ENCODE results near the gene CPNE9. TPM values are rescaled to one million over a fixed set of nuclear protein-coding genes. Genes with fewer than 3 reads are reported as not detected.

The CPNE9 gene
- polyA plus RNA-seq, 1 experiment: not detected

DNA sequence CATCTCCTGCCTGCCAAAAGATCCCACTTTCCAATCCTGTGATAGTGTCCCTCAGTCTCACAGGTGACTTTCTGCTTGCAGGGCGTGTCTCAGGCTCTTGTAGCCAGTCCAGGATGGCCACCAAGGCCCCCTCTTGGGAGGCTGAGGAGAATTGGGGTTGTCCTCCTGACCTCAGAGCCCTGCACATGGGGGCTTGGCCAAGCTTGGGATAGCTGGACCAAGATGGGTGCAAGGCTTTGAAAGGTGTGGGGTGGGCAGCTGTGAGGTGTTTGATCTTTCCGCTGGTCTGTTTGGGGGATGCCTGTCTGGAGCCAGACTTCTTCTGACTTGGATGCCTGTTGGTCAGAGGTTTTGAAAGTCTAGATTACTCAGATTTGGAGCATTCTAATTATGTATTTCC lies 12.0 kb upstream of the CPNE9 start:
- ChIA-PET CTCF (no interaction called here), POLR2A (no interaction called here)
- no peak overlapping the region for H3K4me3 ChIP-seq (ENCODE audit: low read depth, low read length)
- H3K27ac ChIP-seq (ENCODE audit: low read depth, low read length): no peak overlapping the region
- DNase-seq (ENCODE audit: low read depth, low spot score): no peak
- TF ChIP-seq, protein P1, sequence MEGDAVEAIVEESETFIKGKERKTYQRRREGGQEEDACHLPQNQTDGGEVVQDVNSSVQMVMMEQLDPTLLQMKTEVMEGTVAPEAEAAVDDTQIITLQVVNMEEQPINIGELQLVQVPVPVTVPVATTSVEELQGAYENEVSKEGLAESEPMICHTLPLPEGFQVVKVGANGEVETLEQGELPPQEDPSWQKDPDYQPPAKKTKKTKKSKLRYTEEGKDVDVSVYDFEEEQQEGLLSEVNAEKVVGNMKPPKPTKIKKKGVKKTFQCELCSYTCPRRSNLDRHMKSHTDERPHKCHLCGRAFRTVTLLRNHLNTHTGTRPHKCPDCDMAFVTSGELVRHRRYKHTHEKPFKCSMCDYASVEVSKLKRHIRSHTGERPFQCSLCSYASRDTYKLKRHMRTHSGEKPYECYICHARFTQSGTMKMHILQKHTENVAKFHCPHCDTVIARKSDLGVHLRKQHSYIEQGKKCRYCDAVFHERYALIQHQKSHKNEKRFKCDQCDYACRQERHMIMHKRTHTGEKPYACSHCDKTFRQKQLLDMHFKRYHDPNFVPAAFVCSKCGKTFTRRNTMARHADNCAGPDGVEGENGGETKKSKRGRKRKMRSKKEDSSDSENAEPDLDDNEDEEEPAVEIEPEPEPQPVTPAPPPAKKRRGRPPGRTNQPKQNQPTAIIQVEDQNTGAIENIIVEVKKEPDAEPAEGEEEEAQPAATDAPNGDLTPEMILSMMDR (IDR thresholded peaks at IDR 0.05; ENCODE audit: low read depth, low read length): no peak
- no peaks in the 10 kb centered on the region for H3K27me3 ChIP-seq (ENCODE audit: control insufficient read depth, insufficient read depth, low read length)
- no peaks in the 10 kb centered on the region; the same call in 1 of the 2 replicates for H3K9me3 ChIP-seq (ENCODE audit: control insufficient read depth, insufficient read depth, low read length)

DNA sequence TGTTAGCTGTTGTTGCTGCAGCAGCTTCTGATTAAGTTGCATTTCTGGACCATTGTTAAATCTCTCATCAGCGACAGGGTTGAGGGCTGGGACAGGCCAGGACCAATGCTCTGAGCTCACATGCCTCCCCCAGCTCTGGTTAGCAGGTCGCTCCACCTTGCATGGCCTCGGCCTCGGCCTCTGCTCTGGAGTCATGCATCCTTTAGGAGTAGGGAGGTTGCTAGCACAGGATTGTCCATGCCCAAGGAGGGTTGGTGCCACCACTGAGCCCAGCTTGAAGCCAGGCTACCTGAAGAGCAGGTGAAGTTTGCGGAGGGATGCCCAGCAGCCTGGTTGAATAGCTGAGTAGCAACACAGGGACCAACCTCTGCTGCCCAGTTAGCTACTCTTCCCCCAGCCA lies 11.2 kb upstream of the CPNE9 start:
- TF ChIP-seq, protein P1 (IDR thresholded peaks at IDR 0.05; ENCODE audit: low read depth, low read length): no peak
- no peak overlapping the region for H3K27ac ChIP-seq (ENCODE audit: low read depth, low read length)
- CTCF ChIA-PET: no interaction called here
- no peak overlapping the region for H3K4me3 ChIP-seq (ENCODE audit: low read depth, low read length)
- H3K9me3 ChIP-seq (ENCODE audit: control insufficient read depth, insufficient read depth, low read length): no peaks in the 10 kb centered on the region; the same call in 1 of the 2 replicates
- POLR2A ChIA-PET: no interaction called here
- DNase-seq (ENCODE audit: low read depth, low spot score): no peak
- H3K27me3 ChIP-seq (ENCODE audit: control insufficient read depth, insufficient read depth, low read length): no peaks in the 10 kb centered on the region

DNA sequence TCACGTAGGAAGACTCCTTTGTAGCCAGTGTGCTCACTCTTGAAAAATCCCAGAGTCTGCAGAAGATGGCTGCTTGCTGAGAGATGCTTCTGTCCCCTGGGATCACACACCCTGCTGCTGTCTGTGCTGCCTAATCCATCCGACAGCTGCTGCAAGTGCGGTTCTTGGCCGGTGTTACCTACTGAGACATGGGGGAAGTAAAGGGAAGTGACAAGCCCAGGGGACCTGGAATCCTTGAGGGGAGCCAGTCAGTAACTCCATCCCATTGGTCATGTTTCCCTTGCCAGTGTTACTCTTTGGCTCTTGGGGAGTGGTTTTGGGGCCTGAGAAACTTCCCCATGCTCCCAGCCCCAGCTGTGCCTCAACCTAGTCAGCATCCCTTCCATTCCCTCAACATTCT lies 8.3 kb upstream of the CPNE9 start:
- Histone ChIP-seq H3K27ac (ENCODE audit: low read depth, low read length) (no peak overlapping the region), H3K9me3 (ENCODE audit: control insufficient read depth, insufficient read depth, low read length) (no peaks in the 10 kb centered on the region; the same call in 1 of the 2 replicates), H3K4me3 (ENCODE audit: low read depth, low read length) (no peak overlapping the region), H3K27me3 (ENCODE audit: control insufficient read depth, insufficient read depth, low read length) (no peaks in the 10 kb centered on the region)
- TF ChIP-seq, protein P1 (IDR thresholded peaks at IDR 0.05; ENCODE audit: low read depth, low read length): no peak
- POLR2A ChIA-PET: interaction anchor here (0.8 kb wide), 1 partner anchor 35 kb away, joined by 3 read pairs; no protein-coding TSS in a partner anchor
- CTCF ChIA-PET: no interaction called here
- DNase-seq (ENCODE audit: low read depth, low spot score): no peak

DNA sequence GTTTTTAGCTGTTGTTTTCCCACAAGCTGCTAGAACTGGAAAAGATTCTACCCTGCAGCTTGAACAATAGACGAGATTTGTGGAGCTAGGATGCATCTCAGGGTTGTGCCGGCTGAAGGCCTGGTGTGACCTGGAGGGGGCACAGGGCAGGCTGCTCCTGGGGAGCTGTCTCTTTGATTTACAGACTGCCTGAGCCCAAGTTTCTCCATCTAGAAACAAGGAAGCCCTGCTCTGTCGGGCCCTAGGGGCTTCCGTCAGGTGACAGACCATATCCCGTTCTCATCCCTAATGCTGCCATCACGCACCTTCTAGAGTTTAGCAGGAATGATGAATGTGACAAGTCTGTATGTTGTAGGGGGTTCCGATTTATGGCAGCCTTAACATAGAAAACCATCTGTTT lies 7.9 kb upstream of the CPNE9 start:
- POLR2A ChIA-PET: no interaction called here
- no peak for DNase-seq (ENCODE audit: low read depth, low spot score)
- Histone ChIP-seq H3K27me3 (ENCODE audit: control insufficient read depth, insufficient read depth, low read length) (no peaks in the 10 kb centered on the region), H3K27ac (ENCODE audit: low read depth, low read length) (no peak overlapping the region), H3K9me3 (ENCODE audit: control insufficient read depth, insufficient read depth, low read length) (no peaks in the 10 kb centered on the region; the same call in 1 of the 2 replicates), H3K4me3 (ENCODE audit: low read depth, low read length) (no peak overlapping the region)
- TF ChIP-seq, protein P1 (IDR thresholded peaks at IDR 0.05; ENCODE audit: low read depth, low read length): no peak
- CTCF ChIA-PET: no interaction called here

DNA sequence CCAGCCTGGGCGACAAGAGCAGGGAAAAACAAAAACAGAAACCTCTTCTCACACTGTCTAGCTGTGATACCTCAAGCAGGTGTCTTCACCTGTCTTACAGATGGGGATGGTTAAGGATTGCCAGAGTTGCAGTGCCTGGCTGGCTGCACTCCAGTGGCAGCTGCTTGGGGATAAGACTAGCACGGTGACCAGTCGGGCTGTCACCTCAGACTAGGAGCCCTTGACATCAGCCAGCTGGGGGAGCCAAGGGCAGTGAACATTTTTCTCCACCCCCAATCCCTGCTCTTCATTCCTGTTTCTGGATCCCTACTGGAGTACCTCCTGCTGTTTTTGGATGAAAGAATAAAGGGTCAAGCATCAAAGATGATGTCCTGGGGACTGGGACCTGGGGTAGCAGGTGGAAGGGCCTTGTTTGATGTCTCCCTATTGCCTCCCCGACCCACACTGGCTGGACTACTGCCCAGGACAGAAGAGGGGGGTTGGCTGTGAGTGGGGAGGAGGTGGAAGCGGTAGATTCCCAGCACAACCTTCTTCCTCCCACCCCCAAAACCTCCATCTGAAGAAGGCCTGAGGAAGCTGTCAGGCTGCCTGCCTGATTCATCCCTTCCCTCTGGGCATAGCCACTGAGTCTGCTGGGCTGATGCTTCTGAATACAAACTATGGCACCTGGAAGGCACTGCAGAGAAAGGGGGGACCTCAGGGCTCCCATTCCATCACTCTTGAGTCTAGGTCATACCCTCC lies 7.0 kb upstream of the CPNE9 start:
- CTCF ChIA-PET: no interaction called here

More for the DNA sequence above, 7.0 kb upstream of the CPNE9 start:
- no peak for DNase-seq (ENCODE audit: low read depth, low spot score)
- Histone ChIP-seq H3K27ac (ENCODE audit: low read depth, low read length) (no peak overlapping the region), H3K4me3 (ENCODE audit: low read depth, low read length) (no peak overlapping the region), H3K27me3 (ENCODE audit: control insufficient read depth, insufficient read depth, low read length) (no peaks in the 10 kb centered on the region), H3K9me3 (ENCODE audit: control insufficient read depth, insufficient read depth, low read length) (no peaks in the 10 kb centered on the region; the same call in 1 of the 2 replicates)
- POLR2A ChIA-PET: no interaction called here
- TF ChIP-seq, protein P1 (IDR thresholded peaks at IDR 0.05; ENCODE audit: low read depth, low read length): no peak
